ENCODE measurements around the gene GNB5. TPM values are rescaled to one million over a fixed set of nuclear protein-coding genes. Genes with fewer than 3 reads are reported as not detected.
"Not testable (repeated sequence)": the region's sequence is repeated elsewhere in the genome, so short reads cannot be mapped to it uniquely, and the experiment has no call there.

GNB5 gene
- total and polyA plus RNA-seq, 2 of the 13 experiments (the other 11 are each of a cell fraction or from before 2014, with no cell fraction given): 13.7 to 14.4 TPM

GRCh38 chr15:52085299-52085698, 105.9 kb downstream of the GNB5 start:
- no peak overlapping the region for H3K4me3 ChIP-seq (replicated peaks in 1 of 3; ENCODE audit: insufficient read depth in 1 of 3, low read depth in 2 of 3, low read length in 3 of 3)
- BruUV-seq (replicated peaks): no TSS peak
- POLR2A ChIA-PET: no interaction called here
- H3K27ac ChIP-seq (ENCODE audit: extremely low read length, insufficient read depth, low read length): no peak overlapping the region
- DNase-seq (ENCODE audit: low spot score) (no peak), FAIRE-seq (no peak), ATAC-seq (no peak)
- H3K4me2 ChIP-seq (ENCODE audit: low read depth, low read length): no peak overlapping the region
- no peaks in the 10 kb centered on the region for H3K27me3 ChIP-seq (ENCODE audit: control insufficient read depth in 1 of 2, insufficient read depth in 2 of 2, low read length in 2 of 2)
- no peak for TF ChIP-seq ZNF232 (CRISPR knock-in tag; IDR thresholded peaks at IDR 0.05; ENCODE audit: borderline replicate concordance)
- peak; percentile 48; the same call in 1 of the 2 replicates for TF ChIP-seq LCORL (IDR thresholded peaks at IDR 0.05)
- no peak for TF ChIP-seq LCORL (CRISPR knock-in tag; IDR thresholded peaks at IDR 0.05)
- H3K4me1 ChIP-seq (ENCODE audit: insufficient read depth, low read length): 0 out of 2 replicates have a peak, but pooled peaks cover 8% of the 10 kb centered on the region
- H3K79me2 ChIP-seq (ENCODE audit: insufficient read depth, low read length): no peaks in the 10 kb centered on the region
- H2AFZ ChIP-seq (ENCODE audit: low read length): no peak overlapping the region
- in situ Hi-C loops (cut with HindIII; ENCODE audit: extremely low pct_ligation_motif_present, low pct_unique_long_range_greater_than_20kb) (no loop called here), intact Hi-C loops (cut with micrococcal nuclease; ENCODE audit: unreplicated experiment) (no loop called here)
- no peaks in the 10 kb centered on the region for H3K36me3 ChIP-seq (replicated peaks in 1 of 2; ENCODE audit: control insufficient read depth in 1 of 2, insufficient read depth in 2 of 2, low read length in 2 of 2)
- H4K20me1 ChIP-seq (ENCODE audit: insufficient read depth, low read length): no peaks in the 10 kb centered on the region
- no peak overlapping the region for H3K9ac ChIP-seq (ENCODE audit: insufficient read depth, low read depth, low read length)
- CTCF ChIA-PET (ENCODE audit: low intra/inter-chr PET ratio, low total read pairs): no interaction called here
- H3K9me3 ChIP-seq (ENCODE audit: low read length): peaks cover 24% of the 10 kb centered on the region

- Histone ChIP-seq H3K27ac (ENCODE audit: extremely low read length, insufficient read depth, low read length) (no peak overlapping the region), H3K9me3 (ENCODE audit: low read length) (peaks cover 21% of the 10 kb centered on the region), H3K36me3 (replicated peaks in 1 of 2; ENCODE audit: control insufficient read depth in 1 of 2, insufficient read depth in 2 of 2, low read length in 2 of 2) (no peaks in the 10 kb centered on the region), H3K79me2 (ENCODE audit: insufficient read depth, low read length) (no peaks in the 10 kb centered on the region), H3K4me3 (replicated peaks in 1 of 3; ENCODE audit: insufficient read depth in 1 of 3, low read depth in 2 of 3, low read length in 3 of 3) (no peak overlapping the region), H3K4me1 (ENCODE audit: insufficient read depth, low read length) (peaks cover 18% of the 10 kb centered on the region), H2AFZ (ENCODE audit: low read length) (no peak overlapping the region), H4K20me1 (ENCODE audit: insufficient read depth, low read length) (no peaks in the 10 kb centered on the region), H3K9ac (ENCODE audit: insufficient read depth, low read depth, low read length) (no peak overlapping the region), H3K27me3 (ENCODE audit: control insufficient read depth in 1 of 2, insufficient read depth in 2 of 2, low read length in 2 of 2) (no peaks in the 10 kb centered on the region; a peak in 1 of 5 replicates), H3K4me2 (ENCODE audit: low read depth, low read length) (no peak overlapping the region)
- BruUV-seq (replicated peaks): no TSS peak
- ChIA-PET CTCF (ENCODE audit: low intra/inter-chr PET ratio, low total read pairs) (no interaction called here), POLR2A (no interaction called here)
- FAIRE-seq (no peak), ATAC-seq (no peak), DNase-seq (ENCODE audit: low spot score) (no peak)
- in situ Hi-C loops (cut with HindIII; ENCODE audit: extremely low pct_ligation_motif_present, low pct_unique_long_range_greater_than_20kb): no loop called here
- 26% methylated on average over 4 of the region's 4 CpGs for WGBS (ENCODE audit: low lambda C conversion rate)
- TF ChIP-seq SOX5 (CRISPR knock-in tag; IDR thresholded peaks at IDR 0.05; ENCODE audit: borderline replicate concordance) (no peak), ATF1 (CRISPR knock-in tag; IDR thresholded peaks at IDR 0.05) (no peak), NONO (IDR thresholded peaks at IDR 0.05) (no peak), NONO (CRISPR knock-in tag; conservative IDR thresholded peaks at IDR 0.05) (no peak), E2F2 (CRISPR knock-in tag; IDR thresholded peaks at IDR 0.05; ENCODE audit: borderline replicate concordance) (no peak)
- TF ChIP-seq, protein P1, sequence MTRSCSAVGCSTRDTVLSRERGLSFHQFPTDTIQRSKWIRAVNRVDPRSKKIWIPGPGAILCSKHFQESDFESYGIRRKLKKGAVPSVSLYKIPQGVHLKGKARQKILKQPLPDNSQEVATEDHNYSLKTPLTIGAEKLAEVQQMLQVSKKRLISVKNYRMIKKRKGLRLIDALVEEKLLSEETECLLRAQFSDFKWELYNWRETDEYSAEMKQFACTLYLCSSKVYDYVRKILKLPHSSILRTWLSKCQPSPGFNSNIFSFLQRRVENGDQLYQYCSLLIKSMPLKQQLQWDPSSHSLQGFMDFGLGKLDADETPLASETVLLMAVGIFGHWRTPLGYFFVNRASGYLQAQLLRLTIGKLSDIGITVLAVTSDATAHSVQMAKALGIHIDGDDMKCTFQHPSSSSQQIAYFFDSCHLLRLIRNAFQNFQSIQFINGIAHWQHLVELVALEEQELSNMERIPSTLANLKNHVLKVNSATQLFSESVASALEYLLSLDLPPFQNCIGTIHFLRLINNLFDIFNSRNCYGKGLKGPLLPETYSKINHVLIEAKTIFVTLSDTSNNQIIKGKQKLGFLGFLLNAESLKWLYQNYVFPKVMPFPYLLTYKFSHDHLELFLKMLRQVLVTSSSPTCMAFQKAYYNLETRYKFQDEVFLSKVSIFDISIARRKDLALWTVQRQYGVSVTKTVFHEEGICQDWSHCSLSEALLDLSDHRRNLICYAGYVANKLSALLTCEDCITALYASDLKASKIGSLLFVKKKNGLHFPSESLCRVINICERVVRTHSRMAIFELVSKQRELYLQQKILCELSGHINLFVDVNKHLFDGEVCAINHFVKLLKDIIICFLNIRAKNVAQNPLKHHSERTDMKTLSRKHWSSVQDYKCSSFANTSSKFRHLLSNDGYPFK (CRISPR knock-in tag; IDR thresholded peaks at IDR 0.05; ENCODE audit: borderline replicate concordance): no peak
- intact Hi-C loops (cut with micrococcal nuclease; ENCODE audit: unreplicated experiment): no loop called here
Measured at GRCh38 chr15:52083603-52084002, 107.6 kb downstream of the GNB5 start.

DNA sequence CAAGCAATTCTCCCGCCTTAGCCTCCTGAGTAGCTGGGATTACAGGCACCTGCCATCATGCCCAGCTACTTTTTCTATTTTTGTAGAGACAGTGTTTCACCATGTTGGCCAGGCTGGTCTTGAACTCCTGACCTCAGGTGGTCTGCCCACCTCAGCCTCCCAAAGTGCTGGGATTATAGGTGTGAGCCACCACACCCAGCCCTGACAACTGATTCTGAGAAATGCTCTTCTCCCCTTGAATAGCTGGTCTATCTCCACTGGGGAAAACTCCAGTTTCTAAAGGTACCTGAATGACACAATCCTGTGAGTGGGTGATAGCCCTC, 108.2 kb downstream of the GNB5 start:
- ATAC-seq; intact Hi-C loops (cut with micrococcal nuclease; ENCODE audit: unreplicated experiment); FAIRE-seq; DNase-seq (ENCODE audit: low spot score); POLR2A ChIA-PET; H3K36me3 ChIP-seq (replicated peaks in 1 of 2; ENCODE audit: control insufficient read depth in 1 of 2, insufficient read depth in 2 of 2, low read length in 2 of 2); CTCF ChIA-PET (ENCODE audit: low intra/inter-chr PET ratio, low total read pairs); H2AFZ ChIP-seq (ENCODE audit: low read length); H3K79me2 ChIP-seq (ENCODE audit: insufficient read depth, low read length); H4K20me1 ChIP-seq (ENCODE audit: insufficient read depth, low read length); H3K4me3 ChIP-seq (replicated peaks in 1 of 3; ENCODE audit: insufficient read depth in 1 of 3, low read depth in 2 of 3, low read length in 3 of 3); H3K4me2 ChIP-seq (ENCODE audit: low read depth, low read length); H3K27ac ChIP-seq (ENCODE audit: extremely low read length, insufficient read depth, low read length); H3K9ac ChIP-seq (ENCODE audit: insufficient read depth, low read depth, low read length); H3K27me3 ChIP-seq (ENCODE audit: control insufficient read depth in 1 of 2, insufficient read depth in 2 of 2, low read length in 2 of 2); in situ Hi-C loops (cut with HindIII; ENCODE audit: extremely low pct_ligation_motif_present, low pct_unique_long_range_greater_than_20kb); BruUV-seq (replicated peaks): not testable (repeated sequence)
- peaks cover 18% of the 10 kb centered on the region for H3K9me3 ChIP-seq (ENCODE audit: low read length)
- H3K4me1 ChIP-seq (ENCODE audit: insufficient read depth, low read length): peaks cover 18% of the 10 kb centered on the region
- WGBS (ENCODE audit: low lambda C conversion rate): 100% methylated on average over 1 of the region's 1 CpG

All from HepG2 (cell line).